Myocyte (in vitro differentiated cells): ENCODE measurements around the gene STKLD1. TPM values are rescaled to one million over a fixed set of nuclear protein-coding genes. Genes with fewer than 3 reads are reported as not detected.
"Not testable (repeated sequence)": the region's sequence is repeated elsewhere in the genome, so short reads cannot be mapped to it uniquely, and the experiment has no call there.

Experiments
- DNase-seq: peaks from one replicate; pipeline ENCODE4 v3.0.0-alpha.2; 2012; ENCODE audit warnings: low read depth
- polyA plus RNA-seq: library from polyadenylated mRNA; unstranded; fragments of >200 nt; gene quantifications from one replicate; pipeline ENCODE4 v1.2.1, GENCODE V29; 2012; ENCODE audit warnings: missing spikeins
- total RNA-seq: library from RNA; depleted of rRNA; stranded (reverse); fragments of >200 nt; gene quantifications from 2 replicates; pipeline ENCODE4 v1.2.3, GENCODE V29; 2014

Gene STKLD1
- 0.21 and 2.2 TPM in 2 replicates for total RNA-seq
- 3.0 TPM for polyA plus RNA-seq

- DNase-seq: peak; percentile 96
These were observed at the start of gene STKLD1, which contains the start of gene SURF4 for GRCh38 chr9:133375724-133376654. TSS of gene STKLD1 (plus strand) at chr9:133376366. CDS start at chr9:133376474, 108 bp downstream. TSS of gene SURF4 (minus strand) at chr9:133376060. CDS start at chr9:133375969, 91 bp downstream.

DNA sequence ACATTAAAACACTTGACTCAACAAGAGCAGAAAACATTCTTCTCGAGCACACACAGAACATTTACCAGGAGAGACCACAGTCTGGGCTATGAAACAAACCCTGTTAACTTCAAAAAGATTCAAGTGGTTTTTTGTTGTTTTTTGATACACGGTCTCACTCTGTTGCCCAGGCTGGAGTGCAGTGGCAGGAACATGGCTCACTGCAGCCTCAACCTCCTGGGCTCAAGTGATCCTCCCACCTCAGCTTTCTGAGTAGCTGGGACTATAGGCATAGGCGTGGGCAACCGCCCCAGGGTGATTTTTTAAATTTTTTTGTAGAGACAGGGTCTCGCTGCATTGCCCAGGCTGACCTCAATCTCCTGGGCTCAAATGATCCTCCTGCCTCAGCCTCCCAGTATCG lies 49.1 kb upstream of the STKLD1 start:
- not testable (repeated sequence) for DNase-seq

GRCh38 chr9:133327834-133328484 lies 48.2 kb upstream of the STKLD1 start:
- DNase-seq: no peak

- not testable (repeated sequence) for DNase-seq
These were observed 46.6 kb upstream of the STKLD1 start for GRCh38 chr9:133329306-133330156.

DNA sequence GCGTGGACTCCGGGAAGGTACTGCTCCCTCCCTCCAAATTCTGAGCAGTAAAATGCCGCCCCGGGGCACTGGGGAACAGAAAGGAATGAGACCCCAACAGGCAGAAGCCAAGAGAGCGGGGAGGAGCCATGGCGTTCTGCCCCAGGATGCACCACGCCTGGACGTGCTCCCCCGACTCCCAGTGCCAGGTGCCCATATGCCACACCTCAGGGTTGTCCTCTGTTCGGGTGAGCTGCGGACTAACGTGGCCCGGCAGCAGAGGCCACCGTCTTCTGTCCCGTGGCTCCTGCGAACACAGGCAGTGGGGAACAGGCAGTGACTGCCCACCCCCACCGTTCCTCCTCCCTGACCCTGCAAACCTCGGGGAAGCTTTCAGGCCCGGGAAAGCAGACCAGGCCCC lies 44.9 kb upstream of the STKLD1 start:
- no peak for DNase-seq

- no peak for DNase-seq
These were observed 44.4 kb upstream of the STKLD1 start for GRCh38 chr9:133331641-133332380.

- no peak for DNase-seq
These were observed 43.8 kb upstream of the STKLD1 start for GRCh38 chr9:133332381-133332730.

DNA sequence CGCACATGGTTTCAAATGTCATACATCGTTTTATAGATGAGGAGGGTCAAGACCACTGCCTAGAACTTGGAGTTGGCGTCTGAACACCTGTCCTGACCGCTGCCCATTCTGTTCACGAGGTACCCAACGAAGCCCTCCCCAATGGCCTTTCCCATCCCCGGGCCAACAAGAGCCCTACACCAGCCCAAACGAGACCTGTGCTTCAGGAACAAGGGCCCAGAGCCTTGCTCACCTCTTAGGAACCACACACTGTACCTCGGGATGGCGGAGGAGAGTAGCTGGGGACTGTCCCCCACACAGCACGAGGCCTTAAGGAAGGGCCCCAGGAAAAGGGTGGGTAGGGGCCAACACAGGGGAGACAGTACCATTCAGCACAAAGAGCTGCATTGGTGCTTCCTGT lies 43.2 kb upstream of the STKLD1 start:
- DNase-seq: no peak

DNA sequence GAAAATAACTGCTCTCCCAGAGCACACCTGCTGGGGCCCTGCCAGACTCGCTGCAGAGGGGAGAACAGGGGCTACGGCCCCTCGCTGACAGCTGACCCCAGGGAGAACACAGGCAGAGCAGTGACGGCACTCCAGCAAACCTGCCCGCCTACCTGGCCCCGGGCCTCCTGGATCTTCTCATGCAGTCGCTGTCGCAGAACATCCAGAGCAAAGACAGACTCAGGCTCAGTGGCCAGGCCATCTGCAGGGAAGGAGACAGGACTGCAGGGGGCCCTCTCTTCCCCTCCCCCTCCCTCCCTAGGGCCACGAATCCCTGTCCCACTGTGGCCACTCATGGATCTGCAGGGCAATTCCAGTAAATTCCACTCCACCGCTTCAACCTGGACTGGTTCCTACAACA lies 42.6 kb upstream of the STKLD1 start:
- no peak for DNase-seq

GRCh38 chr9:133334161-133334560 lies 42.0 kb upstream of the STKLD1 start:
- no peak for DNase-seq

GRCh38 chr9:133334888-133335287 lies 41.3 kb upstream of the STKLD1 start:
- not testable (repeated sequence) for DNase-seq

- peak; percentile 93 for DNase-seq
These were observed 40.0 kb upstream of the STKLD1 start, which contains the start of gene SURF6 for GRCh38 chr9:133335924-133336811. TSS of gene SURF6 (minus strand) at chr9:133336188. CDS start at chr9:133336132, 56 bp downstream.

DNA sequence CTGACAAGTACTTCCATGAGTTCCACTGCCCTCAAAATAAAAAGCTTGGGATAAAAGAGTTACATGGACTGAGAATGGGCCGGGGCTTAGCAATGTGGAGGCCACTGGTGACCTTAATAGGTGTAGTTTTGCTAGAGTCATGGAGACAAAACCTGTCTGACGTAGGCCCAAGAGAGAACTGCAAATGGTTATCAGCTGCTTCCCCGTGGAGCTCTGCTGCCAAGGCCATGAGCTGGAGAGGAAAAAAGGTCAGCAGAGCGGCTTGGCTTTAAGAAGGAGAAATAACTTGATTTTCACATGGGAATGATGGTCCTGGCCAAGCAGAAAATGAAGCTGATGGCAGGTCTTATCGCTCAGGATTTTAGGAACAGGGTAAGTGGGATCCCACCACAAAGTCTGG lies 36.5 kb upstream of the STKLD1 start:
- no peak for DNase-seq

DNA sequence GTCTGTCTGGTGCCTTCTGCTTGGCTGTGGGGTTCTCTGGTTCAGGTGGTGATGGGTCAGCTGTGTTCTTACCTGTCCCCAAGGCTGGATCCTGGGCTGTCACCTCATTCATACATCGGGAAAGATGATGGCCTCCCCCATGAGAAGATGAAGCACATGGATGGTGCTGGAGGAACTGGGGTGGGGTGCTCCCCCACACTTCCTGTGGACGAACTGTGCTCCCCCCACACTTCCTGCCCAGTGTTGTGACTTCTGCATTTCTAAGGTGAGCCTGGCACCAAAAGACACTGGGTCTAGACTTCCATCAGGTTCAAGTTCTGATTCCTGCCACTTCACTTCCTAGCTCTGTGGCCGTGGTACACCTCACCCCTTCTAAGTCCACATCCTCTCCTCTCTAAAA lies 35.9 kb upstream of the STKLD1 start:
- DNase-seq: no peak

DNA sequence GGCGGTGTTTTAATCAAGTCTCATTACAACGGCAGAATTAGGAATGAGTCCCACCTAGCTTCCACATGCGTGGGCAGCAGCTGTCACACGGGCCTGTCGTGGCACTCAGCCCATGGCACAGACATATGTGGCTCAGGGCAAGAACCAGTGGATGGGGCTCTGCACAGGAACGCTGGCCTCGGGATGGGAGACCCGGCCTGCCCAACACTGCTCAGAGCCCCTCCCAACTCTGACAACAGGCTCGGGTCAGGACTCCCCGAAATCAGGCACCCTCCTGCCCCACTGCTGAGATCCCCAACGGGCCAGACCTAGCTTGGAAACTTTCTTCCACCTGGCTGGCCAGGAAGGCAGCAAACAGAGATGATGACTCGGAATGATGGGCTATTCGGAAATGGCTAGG lies 35.2 kb upstream of the STKLD1 start:
- DNase-seq: no peak

- peak; percentile 96 for DNase-seq
These were observed 34.6 kb upstream of the STKLD1 start for GRCh38 chr9:133341369-133342068.

- no peak for DNase-seq
These were observed 34.1 kb upstream of the STKLD1 start for GRCh38 chr9:133342069-133342406.

GRCh38 chr9:133342570-133342969 lies 33.6 kb upstream of the STKLD1 start:
- peak; percentile 71 for DNase-seq

GRCh38 chr9:133344071-133344470 lies 32.1 kb upstream of the STKLD1 start:
- no peak for DNase-seq
